MV-4-11 (cell line): ENCODE results near the gene FGD4.

Experiments
- DNase-seq: peaks from one replicate; lab custom pipeline; 2025; lab: John Stamatoyannopoulos, UW

Gene FGD4

GRCh38 chr12:32681272-32681671, 281.9 kb downstream of the FGD4 start:
- no peak for DNase-seq

DNA sequence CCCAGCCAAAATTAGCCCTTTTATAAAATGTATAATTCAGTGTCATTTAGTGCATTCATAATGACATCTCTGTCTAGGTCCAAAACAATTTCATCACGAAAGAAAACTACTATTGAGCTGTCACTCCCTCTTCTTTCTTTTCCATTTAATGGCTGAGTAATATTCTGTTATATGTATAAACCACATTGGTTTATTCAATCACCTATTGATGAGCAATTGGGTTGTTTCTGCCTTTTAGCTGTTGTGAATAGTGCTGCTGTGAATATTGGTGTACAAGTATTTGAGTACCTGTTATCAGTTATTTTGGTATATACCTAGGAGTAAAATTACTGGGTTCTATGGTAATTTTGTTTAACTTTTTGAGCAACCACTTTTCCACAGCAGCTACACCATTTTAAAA, 287.0 kb downstream of the FGD4 start:
- no peak for DNase-seq

DNA sequence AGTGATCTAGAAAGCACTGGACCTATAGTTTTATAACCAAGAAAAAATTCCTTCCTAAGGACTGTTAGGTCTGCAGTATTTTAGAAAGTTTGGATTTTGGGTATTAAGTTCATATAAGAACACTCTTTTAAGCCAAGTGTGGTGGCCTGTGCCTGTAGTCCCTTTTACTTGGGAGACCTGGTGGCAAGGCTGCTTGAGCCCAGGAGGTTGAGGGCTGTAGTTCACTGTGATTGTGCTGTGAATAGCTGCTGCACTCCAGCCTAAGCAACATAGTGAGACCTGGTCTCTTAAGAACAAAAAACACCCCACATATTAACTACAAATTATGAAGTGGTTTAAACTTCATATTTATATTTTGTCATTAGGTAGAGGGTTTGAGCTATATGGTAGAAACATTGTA, 289.4 kb downstream of the FGD4 start:
- no peak for DNase-seq

GRCh38 chr12:32690927-32691326, 291.6 kb downstream of the FGD4 start:
- DNase-seq, result no peak

- no peak for DNase-seq
Observed at GRCh38 chr12:32692358-32692757, 293.0 kb downstream of the FGD4 start.

- DNase-seq, result no peak
Observed at GRCh38 chr12:32693036-32693435, 293.7 kb downstream of the FGD4 start.
